Measurements from ENCODE around the gene MYBPC3. TPM values are rescaled to one million over a fixed set of nuclear protein-coding genes. Genes with fewer than 3 reads are reported as not detected.

The MYBPC3 gene
- total RNA-seq, 2 donors from 2014 or later: not detected

DNA sequence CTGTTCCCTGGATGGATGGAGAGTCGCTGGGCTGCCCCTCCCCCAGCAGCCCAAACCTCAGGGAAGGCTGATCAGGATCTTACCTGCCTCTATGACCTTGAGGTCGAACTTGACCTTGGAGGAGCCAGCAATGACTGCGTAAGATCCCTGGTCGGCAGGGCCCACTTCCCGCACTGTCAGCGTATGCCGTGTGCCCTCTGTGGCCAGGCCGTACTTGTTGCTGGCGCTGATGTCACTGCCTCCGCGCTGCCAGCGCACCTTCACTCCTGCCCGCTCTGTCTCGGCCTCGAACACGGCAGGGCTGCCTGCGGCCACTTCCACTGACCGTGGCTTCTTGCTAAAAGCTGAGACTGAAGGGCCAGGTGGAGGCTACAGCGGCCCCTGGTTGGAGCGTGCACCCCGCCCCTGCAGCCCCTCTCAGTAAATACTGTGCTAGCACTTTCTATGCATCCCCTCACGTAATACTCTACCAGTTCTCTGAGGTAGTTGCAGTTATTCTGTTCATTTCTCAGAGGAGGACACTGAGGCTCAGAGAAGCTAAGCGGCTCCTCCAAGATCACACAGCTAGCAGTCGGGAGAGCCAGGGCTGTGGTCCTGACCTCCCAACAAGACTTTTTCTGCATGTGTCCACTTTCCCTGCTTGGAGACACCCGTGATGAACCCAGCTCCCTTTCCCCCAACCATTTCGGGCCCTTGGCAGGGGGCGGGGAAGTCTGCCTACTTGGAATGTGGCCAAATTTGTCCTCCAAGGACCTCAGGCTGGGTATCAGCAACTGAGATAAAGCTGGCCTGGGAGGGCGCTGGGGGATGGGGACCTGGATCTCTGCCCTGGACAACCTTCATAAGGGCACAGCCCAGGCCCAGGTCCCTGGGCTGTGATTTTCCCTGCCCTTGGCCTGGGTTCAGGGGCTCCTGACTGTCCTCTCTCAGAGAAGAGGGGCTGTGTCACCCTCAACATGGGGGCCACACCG lies 1.1 kb downstream of the MYBPC3 start:
- DNase-seq (ENCODE audit: low spot score in 2 of 2): no peak
- H3K36me3 Mint-ChIP-seq: no peaks in the 10 kb centered on the region
- ATAC-seq: no peak

DNA sequence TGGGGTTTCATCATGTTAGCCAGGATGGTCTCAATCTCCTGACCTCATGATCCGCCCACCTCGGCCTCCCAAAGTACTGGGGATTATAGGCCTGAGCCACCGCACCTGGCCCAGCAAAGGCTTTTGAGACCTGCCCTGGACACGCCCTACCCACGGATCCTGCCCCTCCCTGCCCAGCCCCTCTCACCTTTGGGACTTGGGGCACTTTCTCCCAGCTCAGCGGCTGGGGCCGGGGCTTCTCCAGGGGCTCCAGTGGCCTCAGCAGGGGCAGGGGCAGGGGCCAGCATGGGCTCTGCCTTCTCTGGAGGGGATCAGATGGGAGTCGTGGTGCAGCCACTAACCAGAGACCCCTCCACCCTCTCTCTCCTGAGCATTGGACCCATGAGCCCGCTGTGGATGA lies 2.2 kb downstream of the MYBPC3 start:
- ATAC-seq: no peak
- no peak for DNase-seq (ENCODE audit: low spot score in 2 of 2)
- no peaks in the 10 kb centered on the region for H3K36me3 Mint-ChIP-seq
- peak overlapping the region in 1 of 2 donors; percentile 76 for H3K27ac Mint-ChIP-seq
- H3K9me3 Mint-ChIP-seq: no peaks in the 10 kb centered on the region

More for the DNA sequence above, 1.1 kb downstream of the MYBPC3 start:
- no peaks in the 10 kb centered on the region for H3K9me3 Mint-ChIP-seq
- peak overlapping the region in 1 of 2 donors; percentile 76 for H3K27ac Mint-ChIP-seq

DNA sequence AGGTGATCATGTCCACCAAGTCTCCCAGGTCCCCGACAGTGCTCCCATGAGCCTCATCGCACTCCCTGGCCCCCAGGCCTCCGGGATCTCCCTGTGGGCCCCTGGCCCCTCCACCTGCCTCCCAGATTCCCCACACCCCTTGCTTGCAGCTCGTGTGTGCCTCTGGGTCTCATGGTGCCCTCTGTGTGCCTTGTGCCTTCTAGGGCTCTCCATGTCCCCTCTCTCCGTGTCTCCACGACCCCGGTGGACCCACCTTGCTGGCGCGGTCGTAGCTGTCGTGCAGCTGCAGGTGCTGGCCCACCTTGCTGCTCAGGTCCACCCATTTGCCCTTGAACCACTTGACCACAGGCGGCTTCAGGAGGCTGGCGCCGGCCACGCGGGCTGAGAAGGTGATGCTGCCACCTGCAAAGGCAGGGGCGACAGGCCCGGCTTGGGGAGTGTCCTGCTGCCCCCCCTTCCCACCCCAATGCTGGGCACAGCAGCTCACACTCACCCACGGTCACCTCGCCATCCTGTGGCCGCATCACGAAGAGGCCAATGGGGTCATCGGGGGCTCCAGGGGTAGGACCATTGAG lies 2.9 kb downstream of the MYBPC3 start:
- no peaks in the 10 kb centered on the region for H3K9me3 Mint-ChIP-seq
- no peak for ATAC-seq
- no peak overlapping the region for H3K27ac Mint-ChIP-seq
- no peaks in the 10 kb centered on the region for H3K36me3 Mint-ChIP-seq
- no peak for DNase-seq (ENCODE audit: low spot score in 2 of 2)

DNA sequence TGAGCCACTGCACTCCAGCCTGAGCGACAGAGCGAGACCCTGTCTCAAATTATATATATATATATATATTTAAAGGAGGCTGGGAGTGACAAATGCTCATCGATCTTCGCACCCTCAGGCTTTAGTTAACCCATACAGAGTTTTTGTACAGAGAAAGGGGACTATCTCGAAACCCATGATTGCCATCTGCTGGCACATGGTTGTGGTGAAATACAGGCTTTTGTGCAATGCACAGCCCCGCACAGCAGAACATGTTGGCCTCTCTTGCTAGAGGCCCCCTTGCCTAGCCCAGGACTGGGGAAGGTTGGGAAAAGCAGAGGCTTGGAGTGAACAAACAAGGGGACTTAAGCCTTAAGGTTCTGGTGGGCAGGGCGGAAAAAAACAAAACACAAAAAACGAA lies 3.6 kb downstream of the MYBPC3 start:
- DNase-seq (ENCODE audit: low spot score in 2 of 2): peak in 1 of 2 donors; percentile 14
- Mint-ChIP-seq H3K9me3 (no peaks in the 10 kb centered on the region), H3K36me3 (no peaks in the 10 kb centered on the region)

DNA sequence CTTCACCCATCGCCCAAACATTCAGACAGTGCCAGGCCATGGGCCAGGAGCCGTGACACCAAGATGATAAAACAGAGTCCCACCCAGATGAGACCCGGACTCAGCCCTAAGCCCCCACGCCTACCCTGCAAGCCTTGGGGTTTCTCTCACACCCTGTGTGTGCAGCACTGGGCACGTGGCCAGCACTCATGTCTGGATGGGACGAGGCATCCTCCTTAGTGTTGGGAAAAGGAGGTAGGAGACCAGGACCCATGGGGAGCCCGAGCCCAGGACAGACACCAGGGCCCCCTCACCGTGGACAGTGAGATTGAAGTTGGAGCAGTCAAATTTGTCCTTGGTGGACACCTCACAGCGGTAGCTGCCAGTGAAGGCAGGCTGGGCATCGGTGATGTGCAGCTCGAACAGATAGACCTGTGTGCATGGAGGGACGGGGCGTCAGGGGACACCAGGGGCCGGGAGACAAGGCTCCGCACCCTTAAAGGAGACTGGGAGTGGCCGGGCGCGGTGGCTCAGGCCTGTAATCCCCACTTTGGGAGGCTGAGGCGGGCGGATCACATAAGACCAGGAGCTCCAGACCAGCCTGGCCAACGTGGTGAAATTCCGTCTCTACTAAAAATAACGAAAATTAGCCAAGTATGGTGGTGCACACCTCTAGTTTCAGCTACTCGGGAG lies 4.2 kb downstream of the MYBPC3 start:
- H3K9me3 Mint-ChIP-seq: no peaks in the 10 kb centered on the region
- H3K27ac Mint-ChIP-seq: peak overlapping the region in 1 of 2 donors; percentile 68
- ATAC-seq: no peak
- DNase-seq (ENCODE audit: low spot score in 2 of 2): no peak
- no peaks in the 10 kb centered on the region for H3K36me3 Mint-ChIP-seq

More for the DNA sequence above, 3.6 kb downstream of the MYBPC3 start:
- no peak overlapping the region for H3K27ac Mint-ChIP-seq
- ATAC-seq: peak in 1 of 2 donors; percentile 49

DNA sequence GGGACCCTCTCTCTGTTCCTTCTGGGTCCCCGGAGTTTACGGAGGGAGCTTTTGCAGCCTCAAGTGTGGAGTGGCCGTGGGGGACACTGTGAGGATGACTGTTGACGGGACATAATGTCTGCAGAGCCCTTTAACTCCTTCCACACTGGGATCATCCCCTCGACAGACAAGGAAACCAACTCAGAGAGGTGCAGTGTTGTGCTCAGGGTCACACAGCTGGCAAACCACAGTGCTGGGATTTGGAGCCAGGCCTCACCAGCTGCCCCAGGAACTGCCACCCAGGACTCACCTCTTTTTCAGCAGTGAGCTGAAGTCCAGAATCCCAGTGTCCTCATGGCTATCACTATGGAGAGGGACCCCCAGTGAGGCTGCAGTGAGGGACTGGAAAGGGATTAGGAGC lies 5.4 kb downstream of the MYBPC3 start:
- no peak for ATAC-seq
- no peaks in the 10 kb centered on the region for H3K9me3 Mint-ChIP-seq
- no peak overlapping the region for H3K27ac Mint-ChIP-seq
- H3K36me3 Mint-ChIP-seq: no peaks in the 10 kb centered on the region
- DNase-seq (ENCODE audit: low spot score in 2 of 2): no peak

DNA sequence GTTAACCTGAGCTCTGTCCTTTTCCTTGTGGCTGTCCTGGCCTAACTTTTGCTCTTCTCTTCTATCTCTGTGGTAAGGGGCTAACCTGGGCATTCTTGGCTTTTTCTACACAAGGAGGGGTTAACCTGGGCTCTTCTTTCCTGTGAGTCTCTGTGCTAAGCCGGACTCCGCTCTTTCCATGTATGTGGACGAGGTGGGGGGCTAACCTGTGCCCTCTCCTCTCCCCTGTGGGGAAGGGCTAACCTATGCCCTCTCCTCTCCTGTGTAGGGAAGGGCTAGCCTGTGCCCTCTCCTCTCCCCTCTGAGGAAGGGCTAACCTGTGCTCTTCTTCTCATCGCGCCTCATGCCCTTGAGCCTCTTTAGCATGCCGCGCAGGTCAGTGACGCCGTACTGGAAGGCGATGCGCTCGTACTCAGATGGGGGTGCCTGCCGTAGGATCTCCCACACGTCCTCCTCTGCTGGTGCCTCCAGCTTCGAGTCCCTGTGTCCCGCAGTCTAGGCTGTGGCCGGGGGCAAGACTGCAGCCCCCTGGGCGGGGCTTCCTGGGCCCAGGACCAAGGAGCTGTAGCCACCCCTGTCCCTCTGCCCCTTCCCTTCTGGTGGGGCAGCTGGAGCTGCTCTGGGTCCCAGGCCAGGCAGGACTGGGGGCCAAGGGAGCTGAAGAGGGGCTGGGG lies 6.5 kb downstream of the MYBPC3 start:
- no peak for ATAC-seq
- H3K36me3 Mint-ChIP-seq: no peaks in the 10 kb centered on the region
- H3K27ac Mint-ChIP-seq: no peak overlapping the region
- H3K9me3 Mint-ChIP-seq: no peaks in the 10 kb centered on the region
- DNase-seq (ENCODE audit: low spot score in 2 of 2): no peak

DNA sequence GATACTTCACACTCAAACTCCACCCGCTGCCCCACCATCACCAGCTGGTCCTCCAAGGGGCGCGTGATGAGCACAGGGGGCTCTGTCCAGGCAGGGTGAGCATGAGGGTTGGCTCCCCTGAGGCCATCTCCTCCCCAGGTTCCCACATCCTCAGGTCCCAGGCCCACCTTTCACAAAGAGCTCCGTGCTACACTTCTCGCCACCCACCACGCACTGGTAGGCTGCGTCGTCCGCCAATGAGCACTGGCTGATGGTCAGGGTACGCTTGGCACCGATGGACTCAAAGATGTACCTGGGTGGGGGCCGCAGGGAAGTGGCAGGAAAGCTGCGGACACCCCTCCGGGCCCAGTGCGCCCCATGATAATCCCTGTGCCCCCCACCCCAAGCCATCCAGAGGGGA lies 9.6 kb downstream of the MYBPC3 start:
- no peak for DNase-seq (ENCODE audit: low spot score in 2 of 2)
- no peak for ATAC-seq
- H3K27ac Mint-ChIP-seq: no peak overlapping the region
- H3K36me3 Mint-ChIP-seq: no peaks in the 10 kb centered on the region
- H3K9me3 Mint-ChIP-seq: no peaks in the 10 kb centered on the region

DNA sequence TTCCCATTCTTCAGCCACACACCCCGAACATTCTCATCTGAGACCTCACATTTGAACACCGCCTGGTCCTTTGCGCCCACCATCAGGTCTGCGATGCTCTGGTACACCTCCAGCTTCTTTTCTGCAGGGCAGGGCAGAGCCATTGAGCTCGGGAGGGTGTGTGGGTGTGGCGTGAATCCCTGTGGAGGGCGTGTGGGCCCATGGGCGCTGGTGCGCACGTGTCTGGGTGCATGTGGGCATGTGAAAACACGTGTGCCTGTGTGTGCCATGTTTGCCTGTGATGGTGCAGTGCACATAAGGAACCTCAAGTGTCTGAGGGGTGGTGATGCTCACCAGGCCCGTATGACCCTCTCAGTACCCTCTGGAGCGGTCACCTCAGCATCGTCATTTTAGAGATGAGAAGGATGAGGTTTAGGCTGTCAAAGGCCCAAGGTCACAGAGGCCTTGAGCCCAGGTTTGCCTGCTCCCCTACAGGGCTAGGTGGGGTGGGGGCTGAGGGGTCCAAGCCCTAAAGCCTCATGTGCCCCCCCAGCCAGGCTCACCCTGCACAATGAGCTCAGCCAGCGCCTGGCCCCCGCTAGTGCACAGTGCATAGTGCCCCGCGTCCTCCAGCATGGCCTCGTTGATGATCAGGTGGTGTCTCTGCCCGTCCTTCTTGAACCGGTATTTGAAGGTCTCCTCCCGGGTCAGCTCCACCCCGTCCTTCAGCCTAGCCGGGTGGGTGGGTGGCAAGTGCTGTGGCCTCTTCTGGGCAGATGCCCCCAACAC lies 10.3 kb downstream of the MYBPC3 start:
- Mint-ChIP-seq H3K27ac (no peak overlapping the region), H3K9me3 (no peaks in the 10 kb centered on the region), H3K36me3 (no peaks in the 10 kb centered on the region)
- no peak for DNase-seq (ENCODE audit: low spot score in 2 of 2)
- no peak for ATAC-seq

DNA sequence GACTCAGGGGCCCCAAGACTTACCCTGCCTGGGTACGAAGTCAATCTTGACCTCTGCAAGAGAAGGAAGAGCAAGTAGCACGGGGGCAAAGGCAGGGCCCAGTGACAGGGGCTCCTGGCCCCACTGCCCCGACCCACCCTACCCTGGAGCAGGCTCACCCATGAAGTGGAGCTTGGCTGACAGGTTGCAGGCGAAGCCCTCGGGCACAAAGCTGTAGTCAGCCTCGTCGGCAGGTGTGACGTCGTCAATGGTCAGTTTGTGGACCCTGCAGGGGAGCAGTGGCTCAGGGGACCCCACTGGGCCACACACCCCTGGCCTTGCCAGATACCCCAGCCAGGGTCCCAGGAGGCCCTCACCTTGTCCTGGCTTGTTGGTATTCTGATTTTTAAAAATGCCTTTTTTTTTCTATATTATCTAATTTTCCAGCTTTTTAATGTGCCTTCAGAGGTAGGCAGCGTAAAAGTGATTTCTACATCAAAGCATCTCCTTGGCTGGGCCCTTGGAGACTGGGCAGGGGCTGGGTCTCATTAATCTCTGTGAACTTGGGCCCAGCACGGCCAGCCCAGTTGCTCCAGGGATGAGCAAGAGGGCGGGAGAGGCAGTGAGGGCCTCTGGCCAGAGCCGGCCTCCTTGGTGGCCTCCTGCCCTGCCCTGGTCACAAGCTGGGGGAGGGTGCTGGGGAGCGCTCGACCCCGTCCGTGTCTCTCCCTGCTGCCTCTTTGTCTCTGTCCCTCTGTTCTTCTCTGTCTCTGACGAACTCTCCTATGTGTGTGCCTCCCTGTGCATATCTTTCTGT lies 11.3 kb downstream of the MYBPC3 start:
- no peaks in the 10 kb centered on the region for H3K9me3 Mint-ChIP-seq
- H3K27ac Mint-ChIP-seq: peak overlapping the region in 1 of 2 donors; percentile 11
- no peaks in the 10 kb centered on the region for H3K36me3 Mint-ChIP-seq
- DNase-seq (ENCODE audit: low spot score in 2 of 2) (no peak), ATAC-seq (no peak)

DNA sequence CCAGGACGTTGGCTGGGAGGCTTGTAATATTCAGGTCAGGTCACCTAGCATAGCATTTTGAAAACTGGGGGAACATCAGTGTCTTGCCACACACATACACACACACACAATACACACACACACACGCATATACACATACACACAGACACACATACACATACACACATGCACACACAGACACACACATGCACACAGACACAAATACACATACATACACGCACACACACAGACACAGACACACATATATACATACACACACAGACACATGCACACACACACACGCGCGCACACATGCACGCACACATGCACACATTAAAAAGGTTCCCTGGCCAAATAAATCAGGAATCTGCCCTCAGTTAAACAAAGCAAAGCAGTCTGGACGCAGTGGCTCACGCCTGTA lies 12.5 kb downstream of the MYBPC3 start:
- Mint-ChIP-seq H3K36me3 (no peaks in the 10 kb centered on the region), H3K27ac (no peak overlapping the region), H3K9me3 (no peaks in the 10 kb centered on the region)
- ATAC-seq (no peak), DNase-seq (ENCODE audit: low spot score in 2 of 2) (no peak)

DNA sequence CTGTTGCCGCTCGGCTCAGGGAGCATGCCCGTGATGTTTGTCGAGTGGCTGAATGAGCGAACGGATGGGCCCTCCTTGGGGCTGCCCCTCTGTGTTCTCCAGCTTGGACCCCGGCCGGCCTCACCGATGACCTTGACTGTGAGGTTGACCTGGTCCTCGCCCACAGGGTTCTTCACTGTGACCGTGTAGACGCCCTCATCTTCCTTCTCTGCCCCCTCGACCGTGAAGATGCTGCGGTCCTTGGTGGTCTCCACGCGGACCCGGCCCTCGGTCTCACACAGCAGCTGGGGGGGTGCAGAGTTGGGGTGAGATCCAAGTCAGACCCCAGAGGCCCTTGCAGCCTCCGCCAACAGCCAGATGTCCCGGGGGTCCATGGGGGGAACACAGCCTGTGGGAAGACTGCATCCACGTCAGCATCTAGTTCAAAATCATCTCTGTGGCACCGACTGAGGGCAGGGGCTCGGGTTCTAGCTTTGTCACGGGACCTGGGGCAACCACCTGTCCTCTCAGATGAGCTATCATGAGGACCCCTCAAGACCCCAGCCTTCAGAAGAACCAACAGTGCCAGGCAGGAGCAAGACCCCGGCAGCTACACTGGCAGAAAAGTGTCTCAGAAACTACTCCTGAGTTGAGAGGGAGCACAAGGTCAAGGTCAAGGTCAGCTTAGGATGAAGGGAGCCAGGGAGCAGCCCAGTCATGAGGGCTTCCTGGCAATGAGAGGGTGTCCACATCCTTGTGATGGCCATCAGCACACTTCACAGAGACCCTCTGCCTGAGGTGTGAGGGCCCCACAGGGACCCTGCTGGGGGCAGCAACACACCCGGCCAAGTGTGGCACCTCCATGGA lies 13.9 kb downstream of the MYBPC3 start:
- H3K36me3 Mint-ChIP-seq: no peaks in the 10 kb centered on the region
- ATAC-seq (no peak), DNase-seq (ENCODE audit: low spot score in 2 of 2) (no peak)
- H3K27ac Mint-ChIP-seq: no peak overlapping the region
- H3K9me3 Mint-ChIP-seq: no peaks in the 10 kb centered on the region

DNA sequence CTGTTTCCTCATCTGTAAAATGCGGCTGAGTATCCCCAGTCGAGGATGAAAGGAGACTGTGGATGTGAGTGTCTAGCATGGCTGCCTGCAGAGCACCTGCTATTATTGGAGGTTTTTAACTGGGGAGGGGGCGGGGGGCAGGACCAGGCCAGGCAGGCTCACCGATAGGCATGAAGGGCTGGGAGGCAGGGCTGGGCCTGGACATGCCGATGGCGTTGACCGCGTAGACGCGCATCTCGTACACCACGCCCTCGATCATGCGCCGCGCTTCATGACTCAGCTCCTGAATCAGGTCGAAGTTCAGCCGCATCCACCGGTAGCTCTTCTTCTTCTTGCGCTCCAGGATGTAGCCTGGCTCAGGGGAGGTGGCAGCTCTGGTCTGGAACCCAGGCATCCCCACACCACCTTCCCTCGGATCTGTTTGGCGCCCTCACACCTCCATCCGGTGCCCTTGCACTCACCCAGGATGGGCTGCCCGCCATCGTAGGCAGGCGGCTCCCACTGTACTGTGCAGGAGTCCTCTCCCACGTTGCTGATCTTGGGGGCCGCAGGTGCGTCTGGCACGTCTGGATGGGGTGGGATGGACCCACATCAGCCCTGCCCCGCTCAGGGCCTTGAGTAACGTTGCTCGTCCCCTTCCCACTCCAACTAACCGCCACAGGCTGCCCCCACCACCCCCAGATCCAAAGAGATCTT lies 15.1 kb downstream of the MYBPC3 start:
- Mint-ChIP-seq H3K9me3 (no peaks in the 10 kb centered on the region), H3K36me3 (no peaks in the 10 kb centered on the region), H3K27ac (peak overlapping the region; percentile 53 to 69)
- no peak for ATAC-seq
- no peak for DNase-seq (ENCODE audit: low spot score in 2 of 2)

DNA sequence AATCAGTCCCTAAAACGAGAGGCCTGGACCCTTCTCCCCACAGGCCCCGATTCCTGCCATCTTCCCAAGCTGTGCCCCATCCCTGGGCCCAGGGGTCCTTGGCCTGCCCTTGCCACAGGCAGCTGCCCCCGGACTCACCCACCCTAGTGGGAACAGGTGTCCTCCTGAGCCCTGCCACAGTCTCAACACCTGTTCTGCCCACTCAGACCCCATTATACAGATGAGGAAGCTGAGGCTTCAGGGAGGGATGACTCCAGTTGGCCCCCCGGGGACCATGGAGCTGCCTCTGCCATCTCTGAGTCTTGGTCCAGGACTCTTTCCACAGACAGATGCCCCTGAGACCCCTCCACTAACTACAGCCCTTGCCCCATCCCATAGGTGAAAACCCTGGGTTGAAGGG lies 15.9 kb downstream of the MYBPC3 start:
- H3K9me3 Mint-ChIP-seq: no peaks in the 10 kb centered on the region
- DNase-seq (ENCODE audit: low spot score in 2 of 2) (no peak), ATAC-seq (no peak)
- peak overlapping the region in 1 of 2 donors; percentile 38 for H3K27ac Mint-ChIP-seq
- no peaks in the 10 kb centered on the region for H3K36me3 Mint-ChIP-seq

Data from activated naive CD4-positive, alpha-beta T cell treated with anti-CD3 and anti-CD28 coated beads, Interleukin-2, amount 50 U/mL, for 72 hours (primary cell).